Type B pancreatic cell (in vitro differentiated cells): ENCODE results near the gene DCC. TPM values are rescaled to one million over a fixed set of nuclear protein-coding genes. Genes with fewer than 3 reads are reported as not detected.

Experiments
- DNase-seq: peaks from one replicate; pipeline ENCODE4 v3.0.0; 2021; ENCODE audit warnings: mixed read lengths; ENCODE audit not compliant: unreplicated experiment; ENCODE audit errors: extremely low spot score
- H3K27ac Mint-ChIP-seq: 2 replicates; pipeline ENCODE4 v1.8.0; 2021; ENCODE audit warnings: mild to moderate bottlenecking, mixed read lengths
- H3K27me3 Mint-ChIP-seq: 2 replicates; pipeline ENCODE4 v1.8.0; 2021; ENCODE audit warnings: mixed read lengths
- H3K36me3 Mint-ChIP-seq: 2 replicates; pipeline ENCODE4 v1.8.0; 2021; ENCODE audit warnings: mixed read lengths
- H3K4me1 Mint-ChIP-seq: one replicate; pipeline ENCODE4 v1.8.0; 2021; ENCODE audit warnings: mixed read lengths; ENCODE audit not compliant: unreplicated experiment
- H3K4me3 Mint-ChIP-seq: 2 replicates; pipeline ENCODE4 v1.8.0; 2021; ENCODE audit warnings: mild to moderate bottlenecking, mixed read lengths
- H3K9me3 Mint-ChIP-seq: 2 replicates; pipeline ENCODE4 v1.8.0; 2021; ENCODE audit warnings: mixed read lengths
- CTCF ChIP-seq: fragments of 200-600 bp; sonication (generic); conservative IDR thresholded peaks from 2 replicates; pipeline ENCODE4 v1.5.0; 2021; ENCODE audit warnings: antibody characterized with exemption, mild to moderate bottlenecking
- total RNA-seq: library from RNA; stranded (reverse); gene quantifications from 2 replicates; pipeline ENCODE4 v1.2.1, GENCODE V29; 2021; ENCODE audit warnings: low replicate concordance

DCC gene
- total RNA-seq, 1 donor from 2014 or later, result 11.6 TPM

GRCh38 chr18:53018791-53019190, 678.8 kb downstream of the DCC start:
- no peak for TF ChIP-seq CTCF
- no peak for DNase-seq
- H3K4me1 Mint-ChIP-seq, result no peaks in the 10 kb centered on the region
- H3K36me3 Mint-ChIP-seq, result no peaks in the 10 kb centered on the region
- H3K27me3 Mint-ChIP-seq, result no peaks in the 10 kb centered on the region
- no peak overlapping the region for H3K27ac Mint-ChIP-seq
- H3K9me3 Mint-ChIP-seq, result no peaks in the 10 kb centered on the region
- no peak overlapping the region for H3K4me3 Mint-ChIP-seq

GRCh38 chr18:53025247-53025646, 685.2 kb downstream of the DCC start:
- no peaks in the 10 kb centered on the region for H3K27me3 Mint-ChIP-seq
- no peak overlapping the region for H3K27ac Mint-ChIP-seq
- no peak for TF ChIP-seq CTCF
- H3K9me3 Mint-ChIP-seq, result no peaks in the 10 kb centered on the region
- no peak overlapping the region for H3K4me3 Mint-ChIP-seq
- no peaks in the 10 kb centered on the region for H3K4me1 Mint-ChIP-seq
- no peak for DNase-seq
- no peaks in the 10 kb centered on the region for H3K36me3 Mint-ChIP-seq

GRCh38 chr18:53028565-53028964, 688.6 kb downstream of the DCC start:
- H3K27me3 Mint-ChIP-seq, result no peaks in the 10 kb centered on the region
- no peaks in the 10 kb centered on the region for H3K36me3 Mint-ChIP-seq
- no peak for DNase-seq
- no peak overlapping the region for H3K4me3 Mint-ChIP-seq
- H3K9me3 Mint-ChIP-seq, result no peaks in the 10 kb centered on the region
- no peak for TF ChIP-seq CTCF
- H3K4me1 Mint-ChIP-seq, result no peaks in the 10 kb centered on the region
- H3K27ac Mint-ChIP-seq, result no peak overlapping the region

GRCh38 chr18:53033128-53033527, 693.1 kb downstream of the DCC start:
- no peaks in the 10 kb centered on the region for H3K36me3 Mint-ChIP-seq
- no peaks in the 10 kb centered on the region for H3K4me1 Mint-ChIP-seq

GRCh38 chr18:53038608-53039007, 698.6 kb downstream of the DCC start:
- Mint-ChIP-seq H3K27ac (no peak overlapping the region), H3K9me3 (no peaks in the 10 kb centered on the region), H3K4me3 (no peak overlapping the region), H3K4me1 (no peaks in the 10 kb centered on the region), H3K36me3 (no peaks in the 10 kb centered on the region), H3K27me3 (no peaks in the 10 kb centered on the region)
- no peak for DNase-seq
- no peak for TF ChIP-seq CTCF

More at GRCh38 chr18:53033128-53033527, 693.1 kb downstream of the DCC start:
- no peak for TF ChIP-seq CTCF
- H3K27me3 Mint-ChIP-seq, result no peaks in the 10 kb centered on the region
- no peak overlapping the region for H3K27ac Mint-ChIP-seq
- H3K4me3 Mint-ChIP-seq, result no peak overlapping the region
- H3K9me3 Mint-ChIP-seq, result no peaks in the 10 kb centered on the region
- DNase-seq, result no peak

- no peaks in the 10 kb centered on the region for H3K9me3 Mint-ChIP-seq
- no peaks in the 10 kb centered on the region for H3K27me3 Mint-ChIP-seq
- H3K4me1 Mint-ChIP-seq, result no peaks in the 10 kb centered on the region
- H3K27ac Mint-ChIP-seq, result no peak overlapping the region
- H3K4me3 Mint-ChIP-seq, result no peak overlapping the region
- TF ChIP-seq CTCF, result no peak
- DNase-seq, result no peak
- H3K36me3 Mint-ChIP-seq, result no peaks in the 10 kb centered on the region
These were observed 700.3 kb downstream of the DCC start for GRCh38 chr18:53040286-53040685.
